PC-9 (cell line): ENCODE results near the gene B4GALT3.

Experiments used
- CTCF ChIP-seq: fragments of 200-600 bp; sonication (generic); conservative IDR thresholded peaks from 2 replicates; pipeline ENCODE4 v1.6.1; 2017; ENCODE audit warnings: mixed run types, antibody characterized with exemption, mild to moderate bottlenecking, moderate library complexity
- EZH2 ChIP-seq: fragments of 200-600 bp; sonication (generic); IDR thresholded peaks from 2 replicates; pipeline ENCODE4 v1.8.0; 2017; ENCODE audit warnings: antibody characterized with exemption, low read depth

DNA sequence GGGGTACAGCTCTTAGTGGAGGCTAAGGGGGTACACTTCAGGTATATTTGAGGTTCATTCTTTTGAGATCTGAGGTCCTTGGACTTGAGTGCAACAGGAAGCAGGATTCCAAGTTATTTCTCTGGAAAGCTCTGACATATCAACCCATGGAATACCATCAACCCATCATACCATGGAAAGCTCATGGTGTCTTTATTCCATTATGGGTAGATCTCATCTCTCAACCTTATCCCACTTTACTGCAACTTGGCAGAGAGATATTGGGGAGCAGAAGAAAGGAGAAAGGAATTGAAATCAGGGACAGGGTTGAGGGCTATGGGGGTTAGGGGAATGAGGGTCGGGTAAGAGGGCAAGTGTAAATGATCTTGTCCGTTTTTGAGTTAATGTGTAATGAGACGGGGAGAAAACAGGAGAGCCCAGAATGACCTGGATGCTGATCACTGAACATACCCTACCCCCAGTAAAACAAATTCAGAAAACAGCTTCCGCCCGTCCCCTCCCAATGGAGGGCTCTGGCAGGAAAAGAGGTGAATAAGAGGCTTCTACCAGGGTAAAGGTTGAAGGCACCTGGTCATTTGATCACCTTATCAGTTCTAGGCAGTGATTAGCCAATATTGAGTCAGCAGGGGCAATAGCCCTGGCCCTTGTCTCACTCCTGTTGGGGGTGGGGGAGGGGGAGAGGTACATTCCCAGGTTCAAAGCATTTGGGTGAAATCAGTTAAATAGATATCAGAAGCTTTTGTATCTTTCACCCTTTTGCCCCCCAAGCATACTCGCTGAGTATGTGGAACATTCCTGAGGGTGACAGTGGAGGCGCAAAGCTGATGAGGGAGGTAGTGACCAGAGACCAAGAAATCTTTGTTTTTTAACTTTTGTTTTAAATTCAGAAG lies 46.7 kb upstream of the B4GALT3 start:
- no peak for TF ChIP-seq CTCF
- no peak for TF ChIP-seq EZH2
